A172 (cell line): ENCODE data around the gene BMP3. TPM values are rescaled to one million over a fixed set of nuclear protein-coding genes. Genes with fewer than 3 reads are reported as not detected.

ENCODE experiments used
- DNase-seq: peaks from one replicate; pipeline ENCODE4 v3.0.0-alpha.2; 2015; ENCODE audit warnings: low spot score
- total RNA-seq: library from RNA; depleted of rRNA; stranded (reverse); fragments of >200 nt; shearing (Covaris generic); gene quantifications from 2 replicates; pipeline ENCODE4 v1.2.3, GENCODE V29; 2014

Gene BMP3
- total RNA-seq, 1 experiment from 2014 or later, result not detected

DNA sequence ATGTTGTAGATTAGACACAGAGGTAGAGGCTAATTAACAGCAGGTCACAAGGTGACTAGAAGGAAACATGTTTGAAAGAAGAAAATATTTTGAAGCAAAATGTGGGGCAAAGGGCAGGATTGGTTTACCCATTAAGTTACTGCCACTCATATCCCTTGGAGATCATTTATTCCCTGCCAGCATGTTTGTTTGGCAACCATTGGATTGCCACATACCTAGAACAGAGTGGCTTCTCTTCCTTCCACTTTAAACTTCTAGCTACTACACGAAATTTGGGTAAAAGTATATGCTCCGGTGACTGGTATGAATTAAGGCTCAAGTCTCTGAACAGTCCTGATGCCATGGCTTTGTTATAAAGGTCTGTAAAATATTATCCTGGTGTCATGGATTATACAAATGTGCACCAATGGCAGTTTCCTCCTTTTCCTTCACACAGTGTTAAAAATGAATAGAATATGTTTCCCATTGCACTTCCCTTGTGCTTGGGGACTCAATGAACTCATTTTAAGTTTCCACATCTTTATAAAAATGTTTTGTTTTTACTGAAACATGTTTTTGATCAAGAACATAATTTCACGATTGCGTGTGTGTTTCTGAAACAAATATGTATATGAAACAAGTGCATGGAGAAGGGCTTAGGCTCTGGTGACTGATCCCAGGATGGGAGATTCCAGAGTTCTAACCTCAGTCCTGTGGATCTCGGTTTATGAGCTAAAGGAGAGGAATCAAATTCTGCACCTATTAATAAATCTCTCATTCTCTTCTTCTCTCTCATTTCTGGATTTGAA lies 12.3 kb downstream of the BMP3 start:
- no peak for DNase-seq

DNA sequence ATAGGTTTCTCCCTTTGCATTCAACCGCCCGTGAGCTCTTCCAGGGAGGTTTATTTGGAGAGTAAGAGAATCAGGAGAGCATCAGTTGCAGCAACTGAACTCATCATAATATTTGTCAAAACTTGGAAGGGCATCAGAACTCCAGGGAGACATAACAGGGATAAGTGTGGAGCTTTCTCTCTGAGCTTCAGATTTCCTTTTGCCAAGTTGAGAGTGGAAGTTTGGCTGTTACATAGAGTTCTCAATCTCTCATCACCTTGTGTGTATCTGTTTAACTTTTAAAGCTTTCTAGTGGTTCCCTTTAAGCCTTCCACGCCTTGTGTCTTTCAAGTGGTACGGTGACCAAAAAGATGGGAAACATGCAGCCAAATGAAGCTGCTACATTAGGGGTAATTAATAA lies 18.8 kb downstream of the BMP3 start:
- no peak for DNase-seq

DNA sequence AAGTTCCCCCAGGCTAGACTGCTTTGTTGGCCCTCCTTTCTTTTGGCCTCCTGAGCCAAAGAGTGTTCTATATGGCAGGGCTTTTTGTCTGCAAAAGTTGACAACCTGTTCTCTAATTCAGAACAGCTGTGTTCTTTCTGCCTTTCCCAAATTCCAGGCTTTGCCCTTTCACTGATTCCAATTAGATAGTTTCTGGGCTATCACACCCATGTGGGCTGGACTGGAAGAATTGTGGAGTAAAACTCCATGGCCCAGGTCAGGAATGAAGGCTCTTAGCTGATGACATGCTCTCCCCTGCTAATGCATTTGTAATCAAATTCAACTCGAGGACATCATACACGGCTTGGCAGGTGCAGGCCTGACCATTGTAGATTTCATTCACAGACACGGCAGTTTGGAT lies 19.4 kb downstream of the BMP3 start:
- no peak for DNase-seq

DNA sequence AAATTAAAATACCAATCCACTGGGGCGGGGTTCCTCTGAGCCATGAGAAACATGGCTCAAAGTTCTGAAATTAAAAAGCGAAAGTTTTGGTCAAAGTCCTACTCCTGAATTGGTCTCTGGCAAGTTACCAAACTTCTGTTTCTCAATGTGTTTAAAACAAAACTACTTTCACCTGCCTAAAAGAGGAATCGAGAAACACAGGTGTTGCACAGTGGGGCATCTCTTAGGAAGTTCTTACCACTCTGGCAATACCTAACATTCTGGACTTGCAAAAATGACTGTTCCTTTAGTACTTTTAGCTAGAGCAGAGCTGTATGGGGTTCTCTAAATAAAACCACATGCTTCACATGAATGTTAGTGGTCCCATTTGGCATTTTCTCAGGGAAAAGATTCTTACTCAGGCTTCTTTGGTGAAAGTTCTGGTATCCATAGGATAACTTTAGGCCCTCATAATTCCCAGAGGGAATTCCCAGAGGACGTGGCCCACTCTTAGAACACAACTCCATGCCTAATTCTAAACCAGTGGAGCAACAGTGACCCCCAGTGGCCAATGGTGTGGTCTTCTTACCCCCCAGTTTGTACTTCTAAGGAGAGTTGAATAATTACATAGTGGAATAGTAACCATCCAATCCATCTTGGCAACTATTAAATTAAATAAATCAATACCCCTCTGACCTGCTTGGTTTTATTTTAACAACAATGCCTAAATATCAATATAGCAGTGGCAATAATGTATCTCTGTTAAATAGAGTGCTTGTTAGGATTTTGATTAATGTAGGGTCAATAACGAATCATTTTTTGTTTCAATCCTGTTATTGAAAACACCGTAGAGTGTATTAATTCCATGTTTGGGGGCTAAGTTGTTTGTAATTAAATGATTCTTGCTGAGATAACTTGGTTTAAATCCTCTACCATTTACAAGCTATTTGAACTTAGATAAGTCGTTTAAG lies 21.9 kb downstream of the BMP3 start:
- peak; percentile 40 for DNase-seq

DNA sequence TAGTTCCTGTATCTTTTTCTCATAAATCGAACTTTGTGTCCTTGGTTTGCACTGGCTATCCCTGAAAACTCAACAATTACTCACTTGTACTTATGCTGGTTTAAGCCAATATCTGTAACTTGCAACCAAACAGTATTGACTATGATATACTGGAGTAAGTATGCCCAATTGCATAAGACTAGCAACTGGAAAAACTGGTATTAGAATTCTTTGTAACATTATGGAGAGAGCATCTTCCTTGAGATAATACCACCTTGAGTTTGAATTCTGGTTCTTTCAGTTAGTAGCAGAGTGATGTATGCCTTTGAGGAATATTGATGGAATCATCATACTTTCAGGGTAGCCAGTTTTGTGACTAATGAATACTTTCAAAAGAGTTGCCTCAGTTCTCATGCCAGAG lies 28.1 kb downstream of the BMP3 start:
- no peak for DNase-seq

DNA sequence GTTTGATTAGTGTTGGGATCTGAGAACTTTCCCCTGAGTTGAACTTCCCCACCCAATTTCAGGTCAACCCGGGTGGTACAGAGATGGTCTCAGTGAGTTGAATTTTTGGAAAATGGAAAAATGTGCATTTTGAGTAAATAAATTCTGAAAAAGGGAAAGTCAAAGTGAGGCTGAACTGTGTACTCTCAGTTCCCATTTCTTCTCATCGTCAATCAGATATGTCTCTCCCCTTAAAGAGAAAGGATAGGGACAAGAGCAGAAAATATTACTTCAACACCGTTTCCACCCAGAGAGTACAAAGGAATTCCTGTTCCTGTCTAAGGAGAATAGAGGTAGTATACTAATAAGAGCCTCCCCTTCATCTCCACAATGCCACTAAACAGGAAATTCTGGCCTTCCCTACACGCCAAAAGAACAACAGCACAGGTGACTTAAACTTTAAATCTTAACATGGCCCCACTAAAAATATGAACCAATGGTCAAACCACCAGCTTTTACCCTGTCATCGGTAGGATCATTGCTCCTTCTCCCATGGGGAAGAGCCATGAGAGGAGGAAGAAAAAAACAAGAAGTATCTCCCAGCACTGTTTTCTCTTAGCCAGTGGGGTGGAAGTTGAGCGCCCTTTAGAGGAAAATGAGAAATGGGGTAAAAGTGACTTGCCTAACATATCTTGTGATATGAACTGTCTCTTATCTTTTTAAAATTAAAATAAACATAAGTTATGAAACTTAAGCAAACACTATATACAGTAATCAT lies 30.3 kb downstream of the BMP3 start:
- DNase-seq, result no peak

DNA sequence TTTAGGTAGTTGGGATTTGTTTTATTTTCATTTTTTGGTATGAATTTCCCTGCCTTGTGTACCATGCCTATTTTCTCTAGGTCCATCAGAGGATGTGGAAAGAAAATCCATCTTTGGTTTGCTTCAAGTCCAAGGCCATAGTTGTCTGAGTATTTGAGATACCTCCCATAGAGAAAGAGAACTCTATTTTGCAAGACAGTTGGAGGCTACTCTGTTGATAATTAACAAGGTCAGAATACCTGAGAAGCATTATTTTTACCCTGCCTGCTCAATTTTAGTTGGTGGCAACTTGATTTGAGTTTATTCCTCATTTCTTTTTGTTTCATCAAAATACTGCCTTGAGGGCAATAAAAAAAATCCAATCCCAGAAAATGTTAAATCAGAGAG lies 30.8 kb downstream of the BMP3 start:
- DNase-seq, result no peak

DNA sequence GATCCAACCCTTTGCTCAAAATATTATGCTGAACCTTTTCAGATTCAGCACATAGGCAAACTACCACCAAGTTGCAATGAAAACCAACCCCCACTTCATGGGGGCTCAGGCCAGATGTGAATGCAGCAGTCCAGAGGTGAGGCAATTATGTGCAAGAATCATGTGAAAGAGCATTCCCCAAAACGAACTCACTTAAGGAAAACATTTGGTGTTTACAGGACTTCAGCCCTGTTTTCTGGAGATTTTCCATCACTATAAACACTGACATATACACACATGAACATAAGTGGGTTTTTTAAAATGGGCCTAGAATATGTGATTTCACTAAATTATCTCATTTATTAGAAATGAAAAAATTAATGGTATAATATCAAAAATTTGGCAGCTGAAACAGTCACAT lies 31.5 kb downstream of the BMP3 start:
- no peak for DNase-seq

DNA sequence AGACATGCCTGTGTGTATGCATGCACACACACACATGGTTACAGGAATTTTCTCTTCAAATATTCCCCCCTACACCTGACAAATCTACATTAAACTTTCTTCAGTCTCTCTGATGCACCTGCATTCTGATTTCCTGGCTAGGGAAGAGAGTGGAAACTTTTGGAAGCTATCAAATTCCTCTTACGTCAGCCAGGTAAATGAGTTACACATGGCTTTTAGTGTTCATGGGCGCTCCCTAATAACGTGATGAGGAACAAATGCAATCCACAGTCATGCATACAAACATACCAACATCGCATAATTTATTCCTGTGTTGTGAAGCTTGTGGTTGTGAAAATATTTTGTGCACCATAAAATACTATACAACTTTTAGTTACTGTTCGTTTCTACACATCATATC lies 34.9 kb downstream of the BMP3 start:
- no peak for DNase-seq

DNA sequence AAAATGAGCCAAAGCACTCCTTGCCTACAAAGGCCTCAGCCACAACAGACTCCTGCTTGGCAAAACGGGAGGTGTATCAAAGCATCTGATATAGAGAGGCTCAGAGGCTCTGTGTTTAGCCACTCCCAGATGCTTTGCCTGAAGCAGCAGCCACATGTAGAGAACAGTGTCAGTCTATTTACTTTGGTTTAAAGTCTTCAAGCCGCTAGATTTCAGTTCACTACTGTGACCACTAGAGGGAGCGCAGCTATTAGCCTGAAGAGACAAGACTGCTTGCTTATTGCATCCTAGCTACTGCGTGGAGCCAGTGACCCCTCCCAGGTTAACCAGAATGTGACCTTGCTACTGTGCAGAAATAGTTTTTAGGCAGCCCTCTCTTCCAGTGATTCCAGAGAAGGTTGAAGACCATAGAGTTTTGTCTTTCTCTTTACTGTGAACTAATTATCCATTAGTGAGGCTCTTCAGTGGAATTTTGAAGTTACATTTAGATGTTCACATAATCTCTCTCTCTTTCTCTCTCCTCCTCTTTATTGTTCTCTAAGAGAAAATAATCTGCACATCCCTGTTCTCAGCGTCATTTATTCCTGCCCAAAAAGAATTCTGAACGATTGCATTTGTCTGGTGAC lies 39.3 kb downstream of the BMP3 start:
- DNase-seq, result peak; percentile 77

DNA sequence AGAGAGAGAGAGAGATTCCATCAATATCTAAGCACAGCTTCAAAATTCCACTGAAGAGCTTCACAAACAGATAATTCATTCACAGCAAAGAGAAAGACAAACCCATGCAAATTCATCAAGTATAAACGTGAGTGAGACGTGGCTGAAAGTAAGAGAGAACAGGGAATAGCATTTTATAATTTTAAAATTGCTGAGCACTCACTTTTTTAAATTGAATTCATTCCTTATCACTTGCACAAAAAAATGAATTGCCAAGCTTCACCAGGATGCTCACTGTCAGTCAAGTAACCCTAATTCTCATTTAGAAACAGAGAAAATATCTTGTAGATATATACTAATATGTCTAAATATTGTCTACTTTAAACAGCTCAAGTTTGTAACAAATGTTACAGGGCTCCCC lies 40.5 kb downstream of the BMP3 start:
- no peak for DNase-seq

DNA sequence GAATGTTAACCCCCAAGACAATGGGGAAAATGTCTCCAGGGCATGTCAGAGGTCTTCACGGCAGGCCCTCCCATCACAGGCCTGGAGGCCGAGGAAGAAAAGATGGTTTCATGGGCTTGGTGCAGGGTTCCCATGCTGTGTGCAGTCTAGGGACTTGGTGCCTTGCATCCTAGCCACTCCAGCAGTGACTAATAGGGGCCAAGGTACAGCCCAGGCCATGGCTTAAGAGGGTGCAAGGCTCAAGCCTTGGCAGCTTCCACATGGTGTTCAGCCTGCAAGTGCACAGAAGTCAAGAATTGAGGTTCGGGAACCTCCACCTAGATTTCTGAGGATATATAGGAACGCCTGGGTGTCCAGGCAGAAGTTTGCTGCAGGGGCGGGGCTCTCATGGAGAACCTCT lies 50.6 kb downstream of the BMP3 start:
- no peak for DNase-seq

DNA sequence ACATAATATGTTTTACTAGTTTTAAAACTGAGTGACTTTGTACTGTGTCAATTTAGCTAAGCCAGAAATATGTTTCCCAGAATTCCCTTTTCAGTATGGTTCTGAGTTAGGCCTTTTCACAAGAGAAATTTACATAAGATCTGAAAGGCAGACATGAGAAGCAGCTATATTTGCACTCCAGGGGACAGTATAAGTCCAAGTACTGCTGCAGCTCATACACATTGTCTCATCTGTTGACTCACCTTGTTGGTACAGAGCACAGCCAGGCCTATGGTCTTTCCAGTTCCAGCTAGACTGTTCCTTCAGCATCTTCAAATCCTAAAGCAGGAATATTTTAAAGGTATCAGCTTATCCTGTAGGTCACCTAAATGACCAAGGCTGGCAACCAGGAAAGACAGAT lies 53.5 kb downstream of the BMP3 start:
- no peak for DNase-seq

DNA sequence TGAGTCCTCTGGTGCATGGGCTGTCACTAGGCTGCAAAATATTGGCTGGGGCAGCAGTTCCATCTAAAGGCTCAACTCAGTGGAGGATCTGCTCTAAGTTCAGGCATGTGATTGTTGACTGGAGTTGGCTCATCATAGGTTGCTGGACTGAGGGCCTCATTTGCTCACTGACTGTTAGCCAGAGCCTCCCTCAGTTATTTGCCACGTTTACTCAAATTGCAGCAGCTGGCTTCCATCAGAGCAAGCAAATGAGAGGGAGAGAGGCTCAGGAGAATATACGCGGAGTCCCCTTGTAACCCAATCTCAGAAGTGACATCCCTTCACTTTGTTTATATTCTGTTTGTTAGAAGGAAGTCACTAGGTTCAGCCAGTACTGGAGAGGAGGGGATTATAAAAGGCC lies 54.1 kb downstream of the BMP3 start:
- no peak for DNase-seq

DNA sequence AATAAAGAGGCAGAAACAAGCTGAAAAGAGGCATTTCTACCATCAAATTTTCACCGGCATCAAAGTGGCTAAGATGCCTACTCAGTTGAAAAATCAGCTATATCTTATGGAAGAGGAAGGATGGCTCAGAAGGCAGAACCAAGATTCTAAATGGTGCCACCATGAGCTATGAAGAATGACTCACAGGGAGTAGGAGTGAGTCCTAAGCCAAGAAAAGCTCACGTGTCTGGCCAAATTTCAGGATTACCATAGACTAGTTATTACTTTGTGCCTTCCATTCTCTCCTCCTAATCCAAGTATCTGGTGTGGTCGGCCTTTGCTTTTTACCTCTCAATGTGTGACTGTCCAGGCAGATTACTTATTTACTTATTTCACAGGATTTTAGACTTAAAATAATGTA lies 54.8 kb downstream of the BMP3 start:
- DNase-seq, result no peak

DNA sequence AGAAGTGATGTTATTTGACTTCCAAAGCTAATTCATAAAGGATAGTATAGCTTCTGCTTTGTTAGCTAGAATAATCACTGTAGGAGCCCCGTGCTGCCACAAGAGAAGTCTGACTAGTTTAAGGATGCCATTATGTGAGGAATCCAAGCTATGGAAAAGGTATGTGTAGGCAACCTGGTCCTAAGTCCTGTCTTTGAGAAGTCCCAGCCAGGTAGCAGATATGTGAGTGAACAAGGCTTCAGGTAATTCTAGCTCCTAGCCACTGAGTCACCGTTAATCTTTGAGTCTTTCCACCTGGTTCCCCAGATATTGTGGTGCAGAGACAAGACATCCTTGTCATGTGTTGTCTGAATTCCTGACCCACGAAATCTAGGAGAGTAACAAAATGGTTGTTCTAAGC lies 55.5 kb downstream of the BMP3 start:
- DNase-seq, result no peak

DNA sequence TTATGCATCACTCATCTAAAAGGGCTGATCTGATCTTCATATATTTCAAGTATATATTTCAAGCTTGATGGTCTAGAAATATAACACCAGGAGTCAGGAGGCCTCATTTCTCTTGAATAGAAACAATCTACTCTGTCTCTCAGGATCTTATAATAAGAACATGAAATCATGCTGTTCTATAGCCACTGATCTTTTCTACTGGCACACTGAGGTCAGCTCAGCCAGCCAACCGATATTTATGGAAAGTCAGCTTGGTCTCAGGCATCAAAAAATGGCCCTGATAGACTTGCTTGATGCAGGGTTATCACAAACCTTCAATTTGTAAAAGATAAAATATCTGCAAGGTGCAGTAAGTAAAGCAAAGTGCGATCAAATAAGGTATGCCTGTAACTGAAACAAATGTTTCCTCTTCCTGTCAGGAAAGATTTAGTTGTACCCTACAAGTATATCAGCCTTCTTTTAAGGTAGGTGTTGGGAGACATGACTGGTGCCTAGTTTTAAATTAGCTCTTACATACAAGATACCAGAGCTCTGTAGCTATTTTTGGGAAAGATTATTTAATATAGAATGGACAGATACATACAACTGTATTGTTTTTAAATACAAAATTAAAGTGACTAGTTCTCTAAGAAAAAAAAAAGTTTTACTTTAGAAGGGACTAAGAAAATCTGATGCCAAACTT lies 63.4 kb downstream of the BMP3 start:
- no peak for DNase-seq

DNA sequence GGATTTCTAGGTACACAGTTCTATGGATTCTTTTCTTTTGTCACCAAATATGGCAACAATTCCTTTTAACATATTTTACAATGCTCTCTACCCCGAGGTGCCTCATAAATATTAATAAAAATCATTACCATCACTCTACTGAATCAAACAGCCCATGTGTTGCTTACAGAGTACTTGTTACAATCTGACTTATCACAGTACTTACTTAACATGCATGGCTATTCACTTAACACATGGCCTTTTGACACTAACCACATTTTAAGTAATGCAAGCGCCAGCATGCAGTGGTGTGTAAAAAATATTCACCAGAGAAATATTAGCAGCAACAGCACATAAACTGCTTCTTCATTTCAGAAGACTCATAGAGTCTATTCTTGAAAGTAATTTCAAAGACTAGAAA lies 64.9 kb downstream of the BMP3 start:
- DNase-seq, result no peak

DNA sequence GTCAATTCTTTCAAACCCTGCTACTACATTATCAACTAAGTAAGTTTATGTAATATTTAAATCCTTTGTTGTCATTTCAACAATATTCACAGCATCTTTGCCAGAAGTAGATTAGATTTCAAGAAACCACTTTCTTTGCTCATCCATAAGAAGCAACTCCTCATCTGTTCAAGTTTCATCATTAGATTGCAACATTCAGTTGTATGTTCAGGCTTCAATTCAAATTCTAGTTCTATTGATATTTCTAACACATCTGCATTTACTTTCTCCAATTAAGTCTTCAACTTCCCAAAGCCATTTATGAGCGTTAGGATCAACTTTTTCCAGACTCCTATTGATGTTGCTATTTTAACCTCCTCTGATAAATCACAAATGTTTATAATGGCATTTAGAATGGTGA lies 66.1 kb downstream of the BMP3 start:
- DNase-seq, result no peak

DNA sequence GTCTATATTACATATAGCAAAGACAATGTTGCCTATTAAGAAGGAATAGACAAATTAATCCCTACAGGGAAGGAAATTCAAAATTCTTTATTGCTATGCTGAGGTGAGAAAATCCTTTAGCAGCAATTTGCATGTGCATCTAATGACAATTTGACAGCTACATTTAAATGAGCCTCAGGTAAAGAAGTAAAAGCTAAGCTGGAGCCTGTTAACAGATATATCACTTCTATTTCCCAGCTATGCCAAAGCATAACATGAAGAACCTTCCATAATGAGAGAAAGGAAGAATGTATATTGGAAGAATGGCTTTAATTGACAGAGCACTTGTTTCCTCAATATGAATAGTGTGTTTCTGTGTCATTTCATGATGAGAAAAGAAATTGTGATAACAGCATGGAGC lies 71.6 kb downstream of the BMP3 start:
- no peak for DNase-seq

DNA sequence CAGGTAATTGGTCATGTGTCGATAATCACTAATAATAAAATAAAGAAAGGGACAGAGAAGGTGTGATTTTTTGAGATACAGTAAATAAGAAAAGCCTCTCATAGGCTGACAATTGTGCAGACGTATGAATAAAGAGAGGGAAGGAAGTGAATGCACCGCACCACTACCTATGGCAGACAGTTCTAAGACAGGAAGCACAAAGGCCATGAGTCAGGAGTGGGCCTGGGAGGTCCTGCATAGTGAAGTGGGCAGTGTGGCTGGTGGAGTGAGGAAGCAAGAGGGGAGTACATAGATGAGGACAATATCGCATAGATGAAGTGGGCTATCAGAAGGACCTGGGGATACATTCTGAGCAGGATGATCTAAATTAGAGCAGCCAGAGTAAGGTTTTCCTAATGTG lies 75.6 kb downstream of the BMP3 start:
- DNase-seq, result no peak
